Measurements from ENCODE around the gene CHRNB2.

DNA sequence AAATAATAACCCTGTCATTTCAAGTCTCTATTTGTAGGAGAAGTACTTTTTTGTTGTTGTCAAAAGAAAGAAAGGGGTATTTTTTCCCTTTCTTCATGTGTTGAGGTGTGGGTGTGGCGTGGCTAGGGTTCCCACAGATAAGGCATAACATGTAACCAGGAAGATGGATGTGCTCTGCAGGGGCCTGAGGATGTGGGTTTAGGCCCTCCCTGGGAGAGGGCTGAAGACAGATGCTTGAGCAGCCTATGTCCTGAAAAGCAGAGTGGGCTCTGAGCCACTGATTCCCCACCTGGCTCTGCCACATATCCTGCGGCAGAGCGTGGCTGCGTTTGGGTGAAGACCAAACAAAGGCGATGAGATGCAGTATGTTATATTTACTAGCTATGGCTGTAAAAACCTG lies 54.3 kb downstream of the CHRNB2 start:
- TF ChIP-seq, protein P1, sequence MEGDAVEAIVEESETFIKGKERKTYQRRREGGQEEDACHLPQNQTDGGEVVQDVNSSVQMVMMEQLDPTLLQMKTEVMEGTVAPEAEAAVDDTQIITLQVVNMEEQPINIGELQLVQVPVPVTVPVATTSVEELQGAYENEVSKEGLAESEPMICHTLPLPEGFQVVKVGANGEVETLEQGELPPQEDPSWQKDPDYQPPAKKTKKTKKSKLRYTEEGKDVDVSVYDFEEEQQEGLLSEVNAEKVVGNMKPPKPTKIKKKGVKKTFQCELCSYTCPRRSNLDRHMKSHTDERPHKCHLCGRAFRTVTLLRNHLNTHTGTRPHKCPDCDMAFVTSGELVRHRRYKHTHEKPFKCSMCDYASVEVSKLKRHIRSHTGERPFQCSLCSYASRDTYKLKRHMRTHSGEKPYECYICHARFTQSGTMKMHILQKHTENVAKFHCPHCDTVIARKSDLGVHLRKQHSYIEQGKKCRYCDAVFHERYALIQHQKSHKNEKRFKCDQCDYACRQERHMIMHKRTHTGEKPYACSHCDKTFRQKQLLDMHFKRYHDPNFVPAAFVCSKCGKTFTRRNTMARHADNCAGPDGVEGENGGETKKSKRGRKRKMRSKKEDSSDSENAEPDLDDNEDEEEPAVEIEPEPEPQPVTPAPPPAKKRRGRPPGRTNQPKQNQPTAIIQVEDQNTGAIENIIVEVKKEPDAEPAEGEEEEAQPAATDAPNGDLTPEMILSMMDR (IDR thresholded peaks at IDR 0.05): no peak
- no peak for TF ChIP-seq POLR2A (IDR thresholded peaks at IDR 0.05; ENCODE audit: low read depth)

Data from esophagus muscularis mucosa (tissue), 3 donors.